Suprapubic skin (tissue), 4 donors: ENCODE measurements around the gene GPR149.

Source experiments
- CTCF ChIP-seq, 2 donors: fragments of 200-600 bp in 1 of 2; fragments of 450-650 bp in 1 of 2; sonication (generic) in 1 of 2; IDR thresholded peaks; one replicate each; pipeline ENCODE4 v1.5.1; 2016 to 2019; ENCODE audit warnings: antibody characterized with exemption in 2 of 2, mild to moderate bottlenecking in 1 of 2, moderate library complexity in 1 of 2
- POLR2A ChIP-seq, 2 donors: fragments of 450-650 bp; IDR thresholded peaks; one replicate each; pipeline ENCODE4 v1.6.1; 2017; ENCODE audit warnings: antibody characterized with exemption in 2 of 2, mild to moderate bottlenecking in 2 of 2, moderate library complexity in 2 of 2
- POLR2AphosphoS5 ChIP-seq, 3 donors: sonication (generic); formaldehyde crosslinking; IDR thresholded peaks; one replicate each; pipeline ENCODE4 v1.6.1; 2017; ENCODE audit warnings: antibody characterized with exemption in 3 of 3

GRCh38 chr3:154310840-154311239, 119.2 kb downstream of the GPR149 start:
- TF ChIP-seq CTCF (IDR thresholded peaks at IDR 0.05) (no peak), POLR2A (IDR thresholded peaks at IDR 0.05) (no peak), POLR2AphosphoS5 (IDR thresholded peaks at IDR 0.05) (no peak)
